Activated CD4-positive, alpha-beta T cell treated with anti-CD3 and anti-CD28 coated beads, Interleukin-2, amount 10 ng/mL, durations not matched to agents 24 days and 14 days (primary cell): ENCODE results near the gene IL12RB2. TPM values are rescaled to one million over a fixed set of nuclear protein-coding genes. Genes with fewer than 3 reads are reported as not detected.

Experiments
- DNase-seq: peaks from one replicate; pipeline ENCODE4 v3.0.0; 2022
- H3K27ac Mint-ChIP-seq: one replicate; pipeline ENCODE4 v1.8.0; 2022; ENCODE audit warnings: mild to moderate bottlenecking, mixed read lengths
- H3K27me3 Mint-ChIP-seq: one replicate; pipeline ENCODE4 v1.8.0; 2022; ENCODE audit warnings: mixed read lengths
- H3K36me3 Mint-ChIP-seq: one replicate; pipeline ENCODE4 v1.8.0; 2022; ENCODE audit warnings: low read depth, mild to moderate bottlenecking, mixed read lengths
- H3K4me1 Mint-ChIP-seq: one replicate; pipeline ENCODE4 v1.8.0; 2021; ENCODE audit warnings: mixed read lengths
- H3K4me3 Mint-ChIP-seq: one replicate; pipeline ENCODE4 v1.8.0; 2022; ENCODE audit warnings: mild to moderate bottlenecking, moderate library complexity, mixed read lengths
- H3K9me3 Mint-ChIP-seq: one replicate; pipeline ENCODE4 v1.8.0; 2021; ENCODE audit warnings: mixed read lengths
- intact Hi-C: fragments of 100-400 bp; cut with micrococcal nuclease; formaldehyde crosslinking; loops from one replicate; pipeline ENCODE4 v1.15.1; 2023
- total RNA-seq: library from RNA; stranded (reverse); gene quantifications from 2 replicates; pipeline ENCODE4 v1.2.3, GENCODE V29; 2022

The IL12RB2 gene
- total RNA-seq, 1 donor from 2014 or later: 138 TPM

DNA sequence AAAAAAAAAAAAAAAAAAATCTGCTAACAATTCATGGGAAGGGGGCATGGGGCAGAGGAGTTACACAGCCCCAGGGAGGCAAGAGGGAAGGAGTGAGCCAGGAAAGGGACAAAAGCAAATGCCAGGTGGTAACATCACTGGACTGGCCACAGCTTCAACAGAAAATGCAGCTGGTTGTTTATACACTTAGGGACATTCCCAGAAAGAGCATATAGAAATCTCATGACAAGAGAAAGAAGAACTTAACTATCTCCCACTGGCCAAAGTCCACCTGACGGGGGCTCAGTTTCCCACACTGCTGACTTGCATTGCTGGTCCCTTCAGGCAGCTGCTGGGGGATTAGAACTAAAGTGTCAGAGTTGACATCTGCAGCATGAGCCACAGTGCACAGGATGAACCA, 14.8 kb downstream of the IL12RB2 start:
- Mint-ChIP-seq H3K9me3 (no peaks in the 10 kb centered on the region), H3K4me1 (peaks cover 47% of the 10 kb centered on the region), H3K27me3 (no peaks in the 10 kb centered on the region), H3K4me3 (no peak overlapping the region), H3K27ac (peak overlapping the region; percentile 39), H3K36me3 (peaks cover 70% of the 10 kb centered on the region)
- intact Hi-C loops: no loop called here
- DNase-seq: no peak

- no peak for DNase-seq
- Mint-ChIP-seq H3K27ac (peak overlapping the region; percentile 47), H3K9me3 (no peaks in the 10 kb centered on the region), H3K4me1 (peaks cover 50% of the 10 kb centered on the region), H3K27me3 (no peaks in the 10 kb centered on the region), H3K36me3 (peaks cover 76% of the 10 kb centered on the region), H3K4me3 (no peak overlapping the region)
- intact Hi-C loops: no loop called here
Observed at GRCh38 chr1:67323087-67323486, 15.4 kb downstream of the IL12RB2 start.

- H3K9me3 Mint-ChIP-seq: peaks cover 3% of the 10 kb centered on the region
- no peak for DNase-seq
- H3K36me3 Mint-ChIP-seq: peaks cover 86% of the 10 kb centered on the region
- intact Hi-C loops: no loop called here
- H3K27ac Mint-ChIP-seq: no peak overlapping the region
- H3K4me1 Mint-ChIP-seq: peaks cover 54% of the 10 kb centered on the region
- H3K4me3 Mint-ChIP-seq: no peak overlapping the region
- H3K27me3 Mint-ChIP-seq: no peaks in the 10 kb centered on the region
Observed at GRCh38 chr1:67324068-67324467, 16.4 kb downstream of the IL12RB2 start.

- Mint-ChIP-seq H3K9me3 (peaks cover 5% of the 10 kb centered on the region), H3K27ac (peak overlapping the region; percentile 42), H3K4me3 (no peak overlapping the region), H3K27me3 (no peaks in the 10 kb centered on the region), H3K4me1 (peaks cover 46% of the 10 kb centered on the region), H3K36me3 (peaks cover 82% of the 10 kb centered on the region)
- intact Hi-C loops: no loop called here
- no peak for DNase-seq
Observed at GRCh38 chr1:67327864-67328466, 20.3 kb downstream of the IL12RB2 start.

- intact Hi-C loops: loop anchor here (1.0 to 10.0 kb wide), 13 partner anchors 8 to 1051 kb away; partner anchors contain the start of genes GADD45A and SERBP1
- Mint-ChIP-seq H3K4me1 (peaks cover 73% of the 10 kb centered on the region), H3K9me3 (peaks cover 5% of the 10 kb centered on the region), H3K36me3 (peaks cover 87% of the 10 kb centered on the region), H3K27ac (peak overlapping the region; percentile 85), H3K27me3 (no peaks in the 10 kb centered on the region), H3K4me3 (peak overlapping the region; percentile 74)
- DNase-seq: peak; percentile 86
Observed at GRCh38 chr1:67332653-67333529, 25.2 kb downstream of the IL12RB2 start.

- peaks cover 5% of the 10 kb centered on the region for H3K9me3 Mint-ChIP-seq
- no peak for DNase-seq
- H3K27ac Mint-ChIP-seq: peak overlapping the region; percentile 85
- peaks cover 84% of the 10 kb centered on the region for H3K36me3 Mint-ChIP-seq
- H3K4me1 Mint-ChIP-seq: peaks cover 73% of the 10 kb centered on the region
- no peaks in the 10 kb centered on the region for H3K27me3 Mint-ChIP-seq
- H3K4me3 Mint-ChIP-seq: peak overlapping the region; percentile 74
- intact Hi-C loops: loop anchor here (1.0 to 10.0 kb wide), 13 partner anchors 8 to 1051 kb away; partner anchors contain the start of genes GADD45A and SERBP1
Observed at GRCh38 chr1:67333603-67334002, 25.9 kb downstream of the IL12RB2 start.

GRCh38 chr1:67335411-67335810, 27.7 kb downstream of the IL12RB2 start:
- Mint-ChIP-seq H3K36me3 (peaks cover 85% of the 10 kb centered on the region), H3K4me3 (peak overlapping the region; percentile 78)
- intact Hi-C loops: loop anchor here (5.0 to 10.0 kb wide), 3 partner anchors 167 to 1001 kb away; no protein-coding TSS in a partner anchor

DNA sequence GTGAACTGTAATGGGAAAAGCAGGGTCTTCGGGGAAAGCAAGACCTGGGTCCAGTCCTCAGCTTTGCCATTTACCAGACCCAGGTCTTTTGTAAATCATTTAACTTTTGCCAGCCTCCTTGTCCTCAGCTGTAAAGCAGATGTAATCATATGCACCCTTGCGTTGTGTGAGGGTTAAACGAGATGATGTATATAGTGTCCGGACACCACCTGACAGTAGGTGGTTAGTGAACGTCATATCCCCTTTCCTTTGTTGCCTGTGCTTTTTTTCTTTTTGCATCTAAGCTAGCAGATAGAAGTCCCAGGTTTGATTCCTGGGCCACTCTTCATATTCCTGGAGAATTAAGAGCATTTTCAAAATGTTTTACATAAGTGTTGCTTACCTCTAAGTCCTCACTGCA, 28.5 kb downstream of the IL12RB2 start:
- Mint-ChIP-seq H3K9me3 (no peaks in the 10 kb centered on the region), H3K27me3 (no peaks in the 10 kb centered on the region), H3K27ac (peak overlapping the region; percentile 85), H3K36me3 (peaks cover 86% of the 10 kb centered on the region), H3K4me1 (peaks cover 83% of the 10 kb centered on the region), H3K4me3 (peak overlapping the region; percentile 78)
- DNase-seq: peak; percentile 82
- intact Hi-C loops: loop anchor here (5.0 to 10.0 kb wide), 3 partner anchors 166 to 1001 kb away; no protein-coding TSS in a partner anchor

More at GRCh38 chr1:67335411-67335810, 27.7 kb downstream of the IL12RB2 start:
- peaks cover 83% of the 10 kb centered on the region for H3K4me1 Mint-ChIP-seq
- peak overlapping the region; percentile 85 for H3K27ac Mint-ChIP-seq
- no peaks in the 10 kb centered on the region for H3K9me3 Mint-ChIP-seq
- DNase-seq: no peak
- H3K27me3 Mint-ChIP-seq: no peaks in the 10 kb centered on the region

GRCh38 chr1:67336783-67337182, 29.1 kb downstream of the IL12RB2 start:
- peak; percentile 88 for DNase-seq
- Mint-ChIP-seq H3K36me3 (peaks cover 82% of the 10 kb centered on the region), H3K27ac (peak overlapping the region; percentile 85), H3K4me3 (peak overlapping the region; percentile 78), H3K27me3 (no peaks in the 10 kb centered on the region), H3K4me1 (peaks cover 86% of the 10 kb centered on the region), H3K9me3 (no peaks in the 10 kb centered on the region)
- intact Hi-C loops: loop anchor here (5.0 to 10.0 kb wide), 3 partner anchors 166 to 1002 kb away; no protein-coding TSS in a partner anchor

GRCh38 chr1:67338642-67339041, 31.0 kb downstream of the IL12RB2 start:
- Mint-ChIP-seq H3K9me3 (no peaks in the 10 kb centered on the region), H3K27me3 (no peaks in the 10 kb centered on the region), H3K4me1 (peaks cover 83% of the 10 kb centered on the region), H3K27ac (peak overlapping the region; percentile 94), H3K36me3 (peaks cover 80% of the 10 kb centered on the region), H3K4me3 (peak overlapping the region; percentile 68)
- DNase-seq: no peak
- intact Hi-C loops: loop anchor here (1.0 to 10.0 kb wide), 8 partner anchors 62 to 1004 kb away; partner anchors contain the start of gene SERBP1

DNA sequence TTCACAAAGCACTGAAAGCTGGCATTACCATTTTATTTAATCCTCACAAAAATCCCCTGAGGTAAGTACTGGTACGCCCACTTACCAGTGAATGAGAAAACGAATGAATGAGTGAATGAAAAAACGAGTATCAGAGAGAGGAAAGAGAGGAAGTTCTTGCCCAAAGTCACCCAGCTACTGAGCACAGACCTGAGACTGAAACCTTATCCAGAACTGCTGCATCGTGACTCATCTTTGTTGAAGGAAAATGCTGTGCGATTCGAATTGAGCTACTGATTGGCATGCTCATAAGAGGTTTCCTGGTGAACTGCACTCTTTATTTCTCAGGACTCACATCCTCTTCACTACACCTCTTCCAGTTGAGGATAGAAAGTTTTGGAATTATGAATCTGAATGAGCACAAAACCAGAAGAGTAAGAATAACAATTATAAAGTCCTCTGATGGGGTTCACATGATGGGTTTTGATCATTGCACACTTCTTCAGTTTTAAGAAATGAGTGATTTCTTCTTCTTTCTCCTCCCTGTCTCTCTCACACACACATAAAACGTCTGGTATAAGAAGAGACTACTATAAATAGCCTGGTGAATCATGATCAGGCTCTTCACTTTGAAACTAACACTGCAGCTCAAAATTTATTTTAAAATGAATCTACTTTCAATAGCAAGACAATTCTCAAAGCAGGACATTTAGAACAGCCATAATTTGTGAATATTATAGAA, 32.1 kb downstream of the IL12RB2 start:
- Mint-ChIP-seq H3K9me3 (no peaks in the 10 kb centered on the region), H3K27ac (peak overlapping the region; percentile 94), H3K4me3 (peak overlapping the region; percentile 68), H3K4me1 (peaks cover 77% of the 10 kb centered on the region), H3K36me3 (peaks cover 80% of the 10 kb centered on the region), H3K27me3 (no peaks in the 10 kb centered on the region)
- peak; percentile 85 for DNase-seq
- intact Hi-C loops: loop anchor here (1.0 to 10.0 kb wide), 9 partner anchors 61 to 1005 kb away; partner anchors contain the start of gene SERBP1

DNA sequence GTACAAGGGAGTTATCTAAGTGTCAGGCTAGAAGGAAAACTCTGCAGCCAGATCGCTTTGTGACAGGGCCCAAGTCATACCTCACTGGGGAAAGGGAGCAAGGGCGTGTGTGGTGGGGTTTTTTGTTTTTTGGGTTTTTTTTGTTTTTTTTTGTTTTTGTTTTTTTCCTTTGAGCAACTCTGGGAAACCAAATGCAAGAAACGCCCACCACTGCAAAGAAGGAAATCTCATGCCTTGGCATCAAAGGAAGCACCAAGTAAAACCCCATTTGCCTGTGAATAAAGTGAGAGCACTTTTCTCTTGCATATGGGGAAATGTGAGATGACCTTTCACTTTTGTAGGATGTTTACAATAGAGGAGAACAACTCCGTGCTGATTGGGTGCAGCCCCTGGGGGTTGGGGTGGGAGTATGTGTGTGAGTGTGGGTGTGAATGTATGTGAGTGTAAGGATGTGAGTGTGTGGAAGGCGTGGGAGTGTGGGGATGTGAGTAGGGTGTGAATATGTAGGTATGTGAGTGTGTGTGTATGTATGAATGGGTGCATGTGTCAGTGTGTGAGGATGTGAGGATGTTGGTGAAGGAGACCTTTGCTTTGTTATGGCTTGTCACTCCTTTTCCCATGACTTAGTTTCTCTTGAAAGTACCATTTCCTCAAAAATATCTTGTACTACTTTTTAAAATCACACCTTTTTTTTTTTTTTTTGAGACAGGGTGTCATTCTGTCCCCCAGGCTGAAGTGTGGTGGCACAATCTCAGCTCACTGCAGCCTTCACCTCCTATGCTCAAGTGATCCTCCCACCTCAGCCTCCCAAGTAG, 34.6 kb downstream of the IL12RB2 start:
- Mint-ChIP-seq H3K27me3 (no peaks in the 10 kb centered on the region), H3K4me1 (peaks cover 54% of the 10 kb centered on the region), H3K36me3 (peaks cover 68% of the 10 kb centered on the region), H3K9me3 (no peaks in the 10 kb centered on the region), H3K27ac (peak overlapping the region; percentile 94), H3K4me3 (peak overlapping the region; percentile 39)
- peak; percentile 85 for DNase-seq
- intact Hi-C loops: loop anchor here (5.0 kb wide), 1 partner anchor 415 kb away; no protein-coding TSS in a partner anchor
